HepG2 (cell line): Measurements from ENCODE around the gene SH3GL1.

ENCODE experiments used
- EP300 ChIP-seq, 3 experiments: sonication (generic) in 1 of 3; formaldehyde crosslinking in 1 of 3; IDR thresholded peaks; 2 replicates each; pipeline versions ENCODE4 v1.5.1 to v1.6.1; 2011 to 2020; ENCODE audit warnings: low read depth in 2 of 3, low read length in 2 of 3, borderline replicate concordance in 1 of 3, improper control_type of control experiment in 1 of 3, mild to moderate bottlenecking in 1 of 3, missing genetic modification reagents in 1 of 3, moderate library complexity in 1 of 3
- MAF1 ChIP-seq: sonication (generic); formaldehyde crosslinking; IDR thresholded peaks from 2 replicates; pipeline ENCODE4 v1.5.0; 2020; ENCODE audit warnings: missing genetic modification reagents, borderline replicate concordance
- MIER2 ChIP-seq: IDR thresholded peaks from 2 replicates; pipeline ENCODE4 v1.6.1; 2016; ENCODE audit warnings: missing biosample characterization, missing genetic modification reagents
- NR3C1 ChIP-seq: sonication (generic); formaldehyde crosslinking; IDR thresholded peaks from 2 replicates; pipeline ENCODE4 v1.4.0; 2020; ENCODE audit warnings: missing genetic modification reagents
- POLR2A ChIP-seq, 2 experiments: IDR thresholded peaks; 2 replicates each; pipeline ENCODE4 v1.6.1; 2011; ENCODE audit warnings: low read depth in 2 of 2, low read length in 2 of 2, mild to moderate bottlenecking in 1 of 2, moderate library complexity in 1 of 2; ENCODE audit not compliant: insufficient read depth in 1 of 2
- PRPF4 ChIP-seq: fragments of 200-400 bp; formaldehyde crosslinking; IDR thresholded peaks from 2 replicates; pipeline ENCODE4 v1.6.1; 2016; ENCODE audit warnings: low read length, low read depth; ENCODE audit not compliant: poor library complexity, severe bottlenecking
- TAF1 ChIP-seq: sonication (generic); formaldehyde crosslinking; IDR thresholded peaks from 2 replicates; pipeline ENCODE4 v1.4.0; 2020; ENCODE audit warnings: missing genetic modification reagents
- ZNF781 ChIP-seq: sonication (generic); formaldehyde crosslinking; IDR thresholded peaks from 2 replicates; pipeline ENCODE4 v1.5.1; 2020; ENCODE audit warnings: borderline replicate concordance, mild to moderate bottlenecking, missing genetic modification reagents; ENCODE audit errors: not compliant biosample characterization
- TF ChIP-seq, protein P1 (sequence below): sonication (generic); formaldehyde crosslinking; IDR thresholded peaks from 2 replicates; pipeline ENCODE4 v1.5.1; 2020; ENCODE audit warnings: mild to moderate bottlenecking, missing genetic modification reagents, borderline replicate concordance
- TF ChIP-seq, protein P2 (sequence below): sonication (generic); formaldehyde crosslinking; IDR thresholded peaks from 2 replicates; pipeline ENCODE4 v1.5.0; 2020; ENCODE audit warnings: mild to moderate bottlenecking, missing genetic modification reagents, moderate library complexity

DNA sequence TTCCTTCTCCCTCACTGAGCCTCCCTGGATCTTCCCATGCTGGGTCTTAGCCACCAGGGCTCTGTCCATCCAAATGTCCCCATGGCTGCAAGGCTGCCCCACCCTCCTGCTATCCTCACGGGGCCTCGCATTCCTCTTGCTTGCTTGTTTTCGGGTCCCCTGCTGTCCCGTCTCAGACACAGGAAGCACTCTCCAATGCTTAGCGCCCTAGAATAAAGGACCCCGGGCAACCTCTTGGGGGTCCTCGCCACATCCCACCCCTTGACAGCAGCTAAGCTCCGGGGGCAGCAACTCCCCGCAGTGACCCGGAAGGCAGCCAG lies 23.7 kb downstream of the SH3GL1 start:
- no peak for TF ChIP-seq TAF1 (CRISPR knock-in tag)
- no peak for TF ChIP-seq ZNF781
- no peak for TF ChIP-seq MIER2 (CRISPR knock-in tag)
- TF ChIP-seq PRPF4 = no peak
- TF ChIP-seq MAF1 = no peak
- TF ChIP-seq NR3C1 (CRISPR knock-in tag) = no peak
- TF ChIP-seq, protein P1, sequence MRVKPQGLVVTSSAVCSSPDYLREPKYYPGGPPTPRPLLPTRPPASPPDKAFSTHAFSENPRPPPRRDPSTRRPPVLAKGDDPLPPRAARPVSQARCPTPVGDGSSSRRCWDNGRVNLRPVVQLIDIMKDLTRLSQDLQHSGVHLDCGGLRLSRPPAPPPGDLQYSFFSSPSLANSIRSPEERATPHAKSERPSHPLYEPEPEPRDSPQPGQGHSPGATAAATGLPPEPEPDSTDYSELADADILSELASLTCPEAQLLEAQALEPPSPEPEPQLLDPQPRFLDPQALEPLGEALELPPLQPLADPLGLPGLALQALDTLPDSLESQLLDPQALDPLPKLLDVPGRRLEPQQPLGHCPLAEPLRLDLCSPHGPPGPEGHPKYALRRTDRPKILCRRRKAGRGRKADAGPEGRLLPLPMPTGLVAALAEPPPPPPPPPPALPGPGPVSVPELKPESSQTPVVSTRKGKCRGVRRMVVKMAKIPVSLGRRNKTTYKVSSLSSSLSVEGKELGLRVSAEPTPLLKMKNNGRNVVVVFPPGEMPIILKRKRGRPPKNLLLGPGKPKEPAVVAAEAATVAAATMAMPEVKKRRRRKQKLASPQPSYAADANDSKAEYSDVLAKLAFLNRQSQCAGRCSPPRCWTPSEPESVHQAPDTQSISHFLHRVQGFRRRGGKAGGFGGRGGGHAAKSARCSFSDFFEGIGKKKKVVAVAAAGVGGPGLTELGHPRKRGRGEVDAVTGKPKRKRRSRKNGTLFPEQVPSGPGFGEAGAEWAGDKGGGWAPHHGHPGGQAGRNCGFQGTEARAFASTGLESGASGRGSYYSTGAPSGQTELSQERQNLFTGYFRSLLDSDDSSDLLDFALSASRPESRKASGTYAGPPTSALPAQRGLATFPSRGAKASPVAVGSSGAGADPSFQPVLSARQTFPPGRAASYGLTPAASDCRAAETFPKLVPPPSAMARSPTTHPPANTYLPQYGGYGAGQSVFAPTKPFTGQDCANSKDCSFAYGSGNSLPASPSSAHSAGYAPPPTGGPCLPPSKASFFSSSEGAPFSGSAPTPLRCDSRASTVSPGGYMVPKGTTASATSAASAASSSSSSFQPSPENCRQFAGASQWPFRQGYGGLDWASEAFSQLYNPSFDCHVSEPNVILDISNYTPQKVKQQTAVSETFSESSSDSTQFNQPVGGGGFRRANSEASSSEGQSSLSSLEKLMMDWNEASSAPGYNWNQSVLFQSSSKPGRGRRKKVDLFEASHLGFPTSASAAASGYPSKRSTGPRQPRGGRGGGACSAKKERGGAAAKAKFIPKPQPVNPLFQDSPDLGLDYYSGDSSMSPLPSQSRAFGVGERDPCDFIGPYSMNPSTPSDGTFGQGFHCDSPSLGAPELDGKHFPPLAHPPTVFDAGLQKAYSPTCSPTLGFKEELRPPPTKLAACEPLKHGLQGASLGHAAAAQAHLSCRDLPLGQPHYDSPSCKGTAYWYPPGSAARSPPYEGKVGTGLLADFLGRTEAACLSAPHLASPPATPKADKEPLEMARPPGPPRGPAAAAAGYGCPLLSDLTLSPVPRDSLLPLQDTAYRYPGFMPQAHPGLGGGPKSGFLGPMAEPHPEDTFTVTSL = no peak
- TF ChIP-seq EP300 (IDR thresholded peaks at IDR 0.05; ENCODE audit: low read depth in 2 of 2, low read length in 2 of 2) = no peak
- TF ChIP-seq EP300 (CRISPR knock-in tag; IDR thresholded peaks at IDR 0.05; ENCODE audit: borderline replicate concordance) = no peak
- no peak for TF ChIP-seq POLR2A (IDR thresholded peaks at IDR 0.05; ENCODE audit: insufficient read depth in 1 of 2, low read depth in 2 of 2, low read length in 2 of 2)
- TF ChIP-seq, protein P2, sequence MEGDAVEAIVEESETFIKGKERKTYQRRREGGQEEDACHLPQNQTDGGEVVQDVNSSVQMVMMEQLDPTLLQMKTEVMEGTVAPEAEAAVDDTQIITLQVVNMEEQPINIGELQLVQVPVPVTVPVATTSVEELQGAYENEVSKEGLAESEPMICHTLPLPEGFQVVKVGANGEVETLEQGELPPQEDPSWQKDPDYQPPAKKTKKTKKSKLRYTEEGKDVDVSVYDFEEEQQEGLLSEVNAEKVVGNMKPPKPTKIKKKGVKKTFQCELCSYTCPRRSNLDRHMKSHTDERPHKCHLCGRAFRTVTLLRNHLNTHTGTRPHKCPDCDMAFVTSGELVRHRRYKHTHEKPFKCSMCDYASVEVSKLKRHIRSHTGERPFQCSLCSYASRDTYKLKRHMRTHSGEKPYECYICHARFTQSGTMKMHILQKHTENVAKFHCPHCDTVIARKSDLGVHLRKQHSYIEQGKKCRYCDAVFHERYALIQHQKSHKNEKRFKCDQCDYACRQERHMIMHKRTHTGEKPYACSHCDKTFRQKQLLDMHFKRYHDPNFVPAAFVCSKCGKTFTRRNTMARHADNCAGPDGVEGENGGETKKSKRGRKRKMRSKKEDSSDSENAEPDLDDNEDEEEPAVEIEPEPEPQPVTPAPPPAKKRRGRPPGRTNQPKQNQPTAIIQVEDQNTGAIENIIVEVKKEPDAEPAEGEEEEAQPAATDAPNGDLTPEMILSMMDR (CRISPR knock-in tag) = no peak
